Trophoblast cell (in vitro differentiated cells and primary cell): ENCODE data around the gene KANSL1.

Source experiments
- DNase-seq, 2 donors: peaks; one replicate each; pipeline ENCODE4 v3.0.0-alpha.2; 2016
- H2AFZ ChIP-seq: 2 replicates; pipeline ENCODE4 v1.6.1; 2013; ENCODE audit warnings: low read length, moderate library complexity, mild to moderate bottlenecking; ENCODE audit not compliant: insufficient read depth, poor library complexity
- H2AK5ac ChIP-seq: 2 replicates; pipeline ENCODE4 v1.6.1; 2013; ENCODE audit warnings: mild to moderate bottlenecking, low read length
- H2BK120ac ChIP-seq: 2 replicates; pipeline ENCODE4 v1.6.1; 2013; ENCODE audit warnings: low read length, mild to moderate bottlenecking, moderate library complexity; ENCODE audit not compliant: insufficient read depth, poor library complexity
- H2BK12ac ChIP-seq: 2 replicates; pipeline ENCODE4 v1.6.1; 2013; ENCODE audit warnings: mild to moderate bottlenecking, low read length, moderate library complexity
- H2BK5ac ChIP-seq: 2 replicates; pipeline ENCODE4 v1.6.1; 2013; ENCODE audit warnings: low read length, low read depth, moderate library complexity, mild to moderate bottlenecking; ENCODE audit not compliant: poor library complexity
- H3K14ac ChIP-seq: 2 replicates; pipeline ENCODE4 v1.6.1; 2013; ENCODE audit warnings: mild to moderate bottlenecking, low read length
- H3K18ac ChIP-seq: 2 replicates; pipeline ENCODE4 v1.6.1; 2013; ENCODE audit warnings: mild to moderate bottlenecking, low read length
- H3K23ac ChIP-seq: 2 replicates; pipeline ENCODE4 v1.6.1; 2013; ENCODE audit warnings: low read length
- H3K27ac ChIP-seq: 2 replicates; pipeline ENCODE4 v1.5.1; 2013; ENCODE audit warnings: low read depth, mild to moderate bottlenecking, inconsistent platforms, low read length, moderate library complexity
- H3K27me3 ChIP-seq: 2 replicates; pipeline ENCODE4 v1.6.1; 2013; ENCODE audit warnings: inconsistent platforms, mild to moderate bottlenecking, low read length, moderate library complexity; ENCODE audit not compliant: insufficient read depth
- H3K36me3 ChIP-seq, 2 experiments: 1 replicate in 1 of 2; 2 replicates in 1 of 2; pipeline ENCODE4 v1.6.1; 2013; ENCODE audit warnings: low read length in 2 of 2, mild to moderate bottlenecking in 2 of 2, moderate library complexity in 1 of 2; ENCODE audit not compliant: insufficient read depth in 2 of 2, control insufficient read depth in 1 of 2
- H3K4ac ChIP-seq: 2 replicates; pipeline ENCODE4 v1.6.1; 2013; ENCODE audit warnings: low read depth, mild to moderate bottlenecking, low read length, moderate library complexity
- H3K4me1 ChIP-seq, 2 experiments: 1 replicate in 1 of 2; 2 replicates in 1 of 2; pipeline ENCODE4 v1.6.1; 2013; ENCODE audit warnings: low read length in 2 of 2, mild to moderate bottlenecking in 2 of 2, moderate library complexity in 1 of 2; ENCODE audit not compliant: insufficient read depth in 2 of 2, control insufficient read depth in 1 of 2
- H3K4me2 ChIP-seq: 2 replicates; pipeline ENCODE4 v1.6.1; 2013; ENCODE audit warnings: inconsistent platforms, mild to moderate bottlenecking, low read length, moderate library complexity
- H3K4me3 ChIP-seq: 2 replicates; pipeline ENCODE4 v1.5.1; 2013; ENCODE audit warnings: mild to moderate bottlenecking, low read depth, low read length, inconsistent platforms
- H3K79me1 ChIP-seq: one replicate; pipeline ENCODE4 v1.6.1; 2013; ENCODE audit warnings: low read length
- H3K79me2 ChIP-seq: 2 replicates; pipeline ENCODE4 v1.6.1; 2013; ENCODE audit warnings: low read length, mild to moderate bottlenecking; ENCODE audit not compliant: control insufficient read depth, insufficient read depth, poor library complexity
- H3K9ac ChIP-seq: 2 replicates; pipeline ENCODE4 v1.6.1; 2013; ENCODE audit warnings: mild to moderate bottlenecking, low read length
- H3K9me3 ChIP-seq: 2 replicates; pipeline ENCODE4 v1.6.1; 2013; ENCODE audit warnings: low read depth, mild to moderate bottlenecking, control low read depth, inconsistent platforms, low read length; ENCODE audit not compliant: insufficient read depth
- H4K12ac ChIP-seq: 2 replicates; pipeline ENCODE4 v1.6.1; 2013; ENCODE audit warnings: low read depth, mild to moderate bottlenecking, low read length, moderate library complexity
- H4K8ac ChIP-seq: 2 replicates; pipeline ENCODE4 v1.6.1; 2013; ENCODE audit warnings: low read depth, mild to moderate bottlenecking, low read length, moderate library complexity
- H4K91ac ChIP-seq: one replicate; pipeline ENCODE4 v1.6.1; 2013; ENCODE audit warnings: low read depth, mild to moderate bottlenecking, low read length, moderate library complexity
- WGBS: extraction: QIAGEN DNeasy Blood & Tissue Kit; methylation state at CpG from one replicate; pipeline ENCODE4 v1.1.7; 2013; ENCODE audit warnings: missing lambda C conversion rate; ENCODE audit not compliant: insufficient read length, insufficient coverage; ENCODE audit errors: extremely low coverage; 5-methylcytosine and 5-hydroxymethylcytosine counted together

The KANSL1 gene

GRCh38 chr17:46157443-46158062 is 35.7 kb downstream of the KANSL1 start:
- no peak for DNase-seq

GRCh38 chr17:46154151-46154816 is 38.9 kb downstream of the KANSL1 start:
- peaks cover 24% of the 10 kb centered on the region for H3K79me2 ChIP-seq
- no peak overlapping the region for H3K4me3 ChIP-seq
- H3K36me3 ChIP-seq = no peaks in the 10 kb centered on the region
- no peak overlapping the region for H3K27ac ChIP-seq
- no peak overlapping the region for H3K18ac ChIP-seq
- no CpG with 5 or more reads among the region's 9 CpGs for WGBS
- H3K79me1 ChIP-seq = no peaks in the 10 kb centered on the region
- no peak overlapping the region for H3K9ac ChIP-seq
- no peak overlapping the region for H3K23ac ChIP-seq
- no peak overlapping the region for H4K12ac ChIP-seq
- H3K27me3 ChIP-seq = no peaks in the 10 kb centered on the region
- no peak overlapping the region for H2AFZ ChIP-seq
- H3K14ac ChIP-seq = no peak overlapping the region
- DNase-seq = no peak
- no peak overlapping the region for H2AK5ac ChIP-seq
- peaks cover 5% of the 10 kb centered on the region in 2 experiments for H3K4me1 ChIP-seq
- H3K4ac ChIP-seq = peak overlapping the region; percentile 80
- no peak overlapping the region for H2BK12ac ChIP-seq
- no peak overlapping the region for H4K8ac ChIP-seq
- no peak overlapping the region for H3K4me2 ChIP-seq
- no peak overlapping the region for H4K91ac ChIP-seq
- H3K9me3 ChIP-seq = no peaks in the 10 kb centered on the region
- H2BK120ac ChIP-seq = no peak overlapping the region
- no peak overlapping the region for H2BK5ac ChIP-seq

More at GRCh38 chr17:46157443-46158062, 35.7 kb downstream of the KANSL1 start:
- Histone ChIP-seq H3K4me3 (no peak overlapping the region), H3K23ac (no peak overlapping the region), H3K4ac (peak overlapping the region; percentile 61), H3K4me2 (no peak overlapping the region), H3K4me1 (peaks cover 5% of the 10 kb centered on the region in 2 experiments), H2BK12ac (no peak overlapping the region), H4K12ac (no peak overlapping the region), H3K36me3 (peaks cover 0 to 2% of the 10 kb centered on the region in 2 experiments), H3K79me2 (peaks cover 30% of the 10 kb centered on the region), H3K27ac (no peak overlapping the region), H3K9me3 (no peaks in the 10 kb centered on the region), H2AFZ (no peak overlapping the region), H3K9ac (no peak overlapping the region), H4K91ac (no peak overlapping the region), H4K8ac (no peak overlapping the region), H2BK5ac (no peak overlapping the region), H3K79me1 (no peaks in the 10 kb centered on the region), H3K27me3 (no peaks in the 10 kb centered on the region), H2AK5ac (no peak overlapping the region), H2BK120ac (no peak overlapping the region), H3K14ac (no peak overlapping the region), H3K18ac (no peak overlapping the region)
- no CpG with 5 or more reads among the region's 3 CpGs for WGBS

GRCh38 chr17:46152423-46152822 is 40.8 kb downstream of the KANSL1 start:
- Histone ChIP-seq H3K4me2 (no peak overlapping the region), H3K14ac (no peak overlapping the region), H3K36me3 (no peaks in the 10 kb centered on the region), H2BK5ac (no peak overlapping the region), H3K4ac (peak overlapping the region; percentile 64), H3K9ac (no peak overlapping the region), H2BK120ac (no peak overlapping the region), H4K8ac (no peak overlapping the region), H2AFZ (no peak overlapping the region), H3K23ac (no peak overlapping the region), H3K18ac (no peak overlapping the region), H2AK5ac (no peak overlapping the region), H2BK12ac (no peak overlapping the region), H3K79me2 (peaks cover 22% of the 10 kb centered on the region), H3K9me3 (no peaks in the 10 kb centered on the region), H4K12ac (no peak overlapping the region), H3K27ac (no peak overlapping the region), H3K79me1 (no peaks in the 10 kb centered on the region), H3K4me1 (peaks cover 5% of the 10 kb centered on the region in 2 experiments), H4K91ac (no peak overlapping the region), H3K27me3 (no peaks in the 10 kb centered on the region), H3K4me3 (no peak overlapping the region)
- no CpG with 5 or more reads among the region's 2 CpGs for WGBS
- DNase-seq = no peak

- no peak overlapping the region for H2AFZ ChIP-seq
- H4K12ac ChIP-seq = no peak overlapping the region
- H3K4me3 ChIP-seq = no peak overlapping the region
- H3K4me2 ChIP-seq = no peak overlapping the region
- H3K18ac ChIP-seq = no peak overlapping the region
- peak overlapping the region; percentile 43 for H3K4ac ChIP-seq
- no peak overlapping the region for H3K14ac ChIP-seq
- H2BK12ac ChIP-seq = no peak overlapping the region
- no peak overlapping the region for H4K91ac ChIP-seq
- no peak overlapping the region for H2BK120ac ChIP-seq
- H4K8ac ChIP-seq = no peak overlapping the region
- H3K27ac ChIP-seq = no peak overlapping the region
- H2AK5ac ChIP-seq = no peak overlapping the region
- no peaks in the 10 kb centered on the region for H3K9me3 ChIP-seq
- no peaks in the 10 kb centered on the region for H3K27me3 ChIP-seq
- H3K23ac ChIP-seq = no peak overlapping the region
- no peaks in the 10 kb centered on the region for H3K36me3 ChIP-seq
- peaks cover 24% of the 10 kb centered on the region for H3K79me2 ChIP-seq
- H3K9ac ChIP-seq = no peak overlapping the region
- H3K4me1 ChIP-seq = peaks cover 5% of the 10 kb centered on the region in 2 experiments
- no peaks in the 10 kb centered on the region for H3K79me1 ChIP-seq
- no peak overlapping the region for H2BK5ac ChIP-seq
- DNase-seq = no peak
Measured at GRCh38 chr17:46151762-46152161, 41.5 kb downstream of the KANSL1 start.
